DND-41 (cell line): Measurements from ENCODE around the gene B3GAT2.
"Not testable (repeated sequence)": the region's sequence is repeated elsewhere in the genome, so short reads cannot be mapped to it uniquely, and the experiment has no call there.

Experiments used
- CTCF ChIP-seq: IDR thresholded peaks from 2 replicates; pipeline ENCODE4 v1.5.1; 2012; ENCODE audit warnings: borderline replicate concordance, low read length, moderate library complexity, mild to moderate bottlenecking; ENCODE audit not compliant: poor library complexity, severe bottlenecking; ENCODE audit errors: extremely low read depth
- EZH2 ChIP-seq: IDR thresholded peaks from 3 replicates; pipeline ENCODE4 v1.6.1; 2012; ENCODE audit warnings: borderline replicate concordance, low read depth, mild to moderate bottlenecking, moderate library complexity, low read length, inconsistent platforms; ENCODE audit not compliant: severe bottlenecking

GRCh38 chr6:70944321-70944720 is 12.5 kb downstream of the B3GAT2 start:
- not testable (repeated sequence) for TF ChIP-seq CTCF, EZH2
